ENCODE measurements around the gene RBM45.

Gene RBM45

DNA sequence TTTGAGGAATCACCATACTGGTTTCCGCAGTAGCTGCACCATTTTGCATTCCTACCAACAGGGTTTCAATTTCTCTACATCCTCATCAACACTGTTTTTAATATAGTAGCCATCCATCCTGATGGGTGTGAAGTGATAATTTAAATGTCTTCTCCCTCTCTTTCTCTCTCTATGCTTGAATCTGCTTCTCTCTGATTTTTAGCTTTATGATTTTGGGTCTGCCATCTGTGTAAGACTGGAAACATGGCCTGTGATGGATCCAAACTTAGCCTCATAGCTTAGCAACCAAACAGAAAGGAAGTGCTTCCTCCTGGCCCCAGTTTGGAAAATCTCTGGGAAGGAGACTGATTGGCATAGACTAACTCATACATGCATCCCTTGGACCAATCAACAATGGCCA, 48.4 kb downstream of the RBM45 start:
- no peak for DNase-seq
- no peak for ATAC-seq

DNA sequence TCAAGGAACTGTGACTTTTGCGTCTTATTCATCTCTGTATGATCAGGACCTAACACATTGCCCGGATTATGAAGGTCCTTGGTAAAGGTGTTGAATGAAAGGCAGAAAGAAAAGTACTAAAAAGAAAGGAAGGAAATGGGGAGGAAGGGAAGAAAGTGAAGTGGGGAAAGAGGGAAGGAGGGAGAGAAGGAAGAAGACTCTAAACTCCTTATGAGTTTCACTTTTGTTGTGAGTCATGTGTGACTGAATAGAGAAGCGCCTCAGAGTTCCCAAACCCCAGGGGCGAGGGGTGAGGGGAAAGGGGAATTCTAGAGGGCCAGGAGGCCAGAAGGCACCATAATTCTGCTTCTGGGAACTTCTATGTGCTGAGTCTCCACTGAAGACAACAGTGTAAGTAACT, 51.2 kb downstream of the RBM45 start:
- no peak for ATAC-seq

DNA sequence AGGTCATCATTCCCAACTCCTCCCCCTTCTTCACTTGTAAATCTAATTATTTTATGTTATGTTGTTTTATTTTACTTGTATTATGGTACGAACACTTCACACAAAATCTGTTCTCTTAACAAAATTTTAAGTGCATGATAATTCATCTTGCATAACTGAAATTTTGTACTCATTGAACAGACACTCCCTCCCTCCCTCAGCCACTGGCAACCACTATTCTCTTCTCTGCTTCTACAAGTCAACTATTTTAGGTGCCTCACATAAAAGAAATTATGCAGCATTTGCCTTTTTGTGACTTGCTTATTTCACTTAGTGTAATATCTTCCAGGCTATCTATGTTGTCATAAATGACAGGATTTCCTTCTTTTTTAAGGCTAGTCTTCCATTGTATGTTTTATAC, 51.7 kb downstream of the RBM45 start:
- no peak for ATAC-seq
- DNase-seq, result no peak

More for the DNA sequence above, 51.2 kb downstream of the RBM45 start:
- DNase-seq, result no peak

DNA sequence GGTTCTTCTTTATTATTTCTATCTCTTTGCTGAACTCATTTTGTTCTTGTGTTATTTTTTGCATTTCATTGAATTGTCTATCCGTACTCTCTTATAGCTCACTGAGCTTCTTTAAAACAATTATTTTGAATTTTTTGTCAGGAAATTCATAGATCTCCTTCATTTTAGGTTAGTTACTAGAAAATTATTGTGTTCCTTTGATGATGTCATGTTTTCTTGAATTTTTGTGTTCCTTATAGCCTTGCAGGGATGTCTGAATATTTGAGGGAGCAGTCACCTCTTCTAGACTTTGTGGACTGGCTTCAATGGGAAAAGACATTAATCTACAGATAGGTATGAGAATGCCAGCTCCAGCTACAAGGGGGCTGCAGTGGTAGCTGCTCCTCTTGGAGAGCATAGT, 61.4 kb downstream of the RBM45 start:
- ATAC-seq (no peak), DNase-seq (no peak)

DNA sequence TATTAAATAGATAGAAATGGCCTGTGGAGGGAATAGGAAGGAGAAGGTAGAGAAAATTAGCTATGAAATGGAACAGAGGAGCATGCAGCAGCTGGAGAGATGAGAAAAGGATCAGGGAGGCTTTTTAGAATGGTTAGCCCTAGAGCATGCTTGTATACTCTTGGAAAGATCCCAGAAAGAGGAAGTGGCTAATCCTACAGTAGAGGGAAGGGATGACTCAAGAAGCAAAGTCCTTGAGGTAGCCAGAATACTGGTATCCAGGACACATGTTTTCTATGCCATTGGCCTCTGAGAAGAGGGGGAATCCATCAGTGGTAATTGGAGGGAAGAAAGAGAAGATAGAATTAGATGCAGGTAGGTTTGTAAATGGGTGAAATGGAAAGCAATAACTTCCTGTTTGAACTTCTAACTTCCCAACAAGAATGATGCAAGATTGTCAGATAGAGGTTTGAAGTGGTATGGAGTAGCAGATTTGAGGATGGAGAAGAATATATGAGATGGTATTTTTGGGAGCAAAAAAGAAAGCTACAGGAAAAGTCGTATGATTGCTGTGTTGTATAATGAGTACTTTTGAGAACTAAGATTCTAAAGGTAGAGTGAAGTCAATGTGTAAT, 64.9 kb downstream of the RBM45 start:
- ATAC-seq, result no peak
- DNase-seq, result no peak
